Left renal pelvis (tissue), 4 donors: ENCODE measurements around the gene CD4. TPM values are rescaled to one million over a fixed set of nuclear protein-coding genes. Genes with fewer than 3 reads are reported as not detected.
"Not testable (repeated sequence)": the region's sequence is repeated elsewhere in the genome, so short reads cannot be mapped to it uniquely, and the experiment has no call there.

Source experiments
- DNase-seq, 4 donors: peaks; one replicate each; pipeline ENCODE4 v3.0.0-alpha.2; 2013; ENCODE audit warnings: low read depth in 4 of 4, low spot score in 3 of 4
- polyA plus RNA-seq, 4 donors: library from polyadenylated mRNA; unstranded; fragments of 120-200 nt; gene quantifications; one replicate each; pipeline ENCODE4 v1.2.1, GENCODE V29; 2013; ENCODE audit not compliant: insufficient read length in 4 of 4

CD4 gene
- polyA plus RNA-seq, 4 donors: 18.7 to 31.0 (median 26.5) TPM

DNA sequence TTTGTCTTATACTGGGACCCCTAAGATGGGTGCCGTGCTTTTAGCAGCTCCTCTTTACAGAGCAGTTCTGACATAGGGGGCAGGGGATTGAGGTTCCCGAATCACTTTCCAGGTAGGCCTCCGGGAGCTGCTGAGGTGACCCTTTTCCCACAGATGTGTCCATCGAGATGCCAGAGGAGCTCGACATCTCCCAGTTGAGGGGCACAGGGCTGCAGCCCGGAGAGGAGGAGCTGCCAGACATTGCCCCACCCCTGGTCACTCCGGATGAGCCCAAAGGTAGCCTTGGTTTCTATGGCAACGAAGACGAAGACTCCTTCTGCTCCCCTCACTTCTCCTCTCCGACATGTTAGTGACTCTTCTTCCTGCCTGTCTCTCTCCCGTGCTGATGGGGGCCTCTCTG lies 73.7 kb downstream of the CD4 start:
- DNase-seq: no peak

DNA sequence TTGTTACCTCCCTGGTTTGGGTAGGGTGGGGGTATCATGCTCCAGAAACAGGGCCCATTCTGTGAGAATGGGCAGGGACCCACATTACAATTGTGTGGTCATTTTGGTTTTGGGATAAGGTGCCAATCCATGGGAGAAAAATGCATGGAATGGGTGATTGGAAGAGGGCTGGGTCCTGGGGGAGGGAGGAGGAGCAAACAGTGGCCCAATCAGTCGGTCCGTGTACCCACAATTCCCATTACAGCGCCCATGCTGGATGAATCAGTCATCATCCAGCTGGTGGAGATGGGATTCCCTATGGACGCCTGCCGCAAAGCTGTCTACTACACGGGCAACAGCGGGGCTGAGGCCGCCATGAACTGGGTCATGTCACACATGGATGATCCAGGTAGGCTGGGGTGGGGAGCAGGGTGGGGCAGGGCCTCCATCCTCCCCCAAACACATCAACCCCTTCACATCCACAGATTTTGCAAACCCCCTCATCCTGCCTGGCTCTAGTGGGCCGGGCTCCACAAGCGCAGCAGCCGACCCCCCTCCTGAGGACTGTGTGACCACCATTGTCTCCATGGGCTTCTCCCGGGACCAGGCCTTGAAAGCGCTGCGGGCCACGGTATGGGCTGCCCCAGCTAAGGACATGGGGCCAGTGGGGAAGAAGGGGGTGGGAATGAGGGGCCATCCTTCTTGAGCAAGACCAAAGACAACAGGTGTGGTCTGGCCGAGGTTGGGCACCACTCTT lies 74.4 kb downstream of the CD4 start:
- no peak for DNase-seq

DNA sequence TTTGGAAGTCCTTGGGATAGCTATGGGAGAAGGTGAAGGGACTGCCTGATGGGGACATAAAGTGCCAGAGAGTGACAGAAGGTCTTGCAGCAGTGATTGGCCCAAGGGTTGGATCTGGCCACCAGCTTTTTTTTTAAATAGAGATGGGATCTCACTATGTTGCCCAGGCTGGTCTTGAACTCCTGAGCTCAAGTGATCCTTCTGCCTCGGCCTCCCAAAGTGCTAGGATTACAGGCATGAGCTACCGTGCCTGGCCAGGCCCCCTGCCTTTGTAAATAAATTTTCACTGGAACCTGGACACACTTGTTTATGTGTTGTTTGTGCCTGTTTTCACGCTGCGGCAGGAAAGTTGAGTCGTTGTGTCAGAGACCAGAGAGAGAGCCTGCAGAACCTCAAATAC lies 76.0 kb downstream of the CD4 start:
- not testable (repeated sequence) for DNase-seq

DNA sequence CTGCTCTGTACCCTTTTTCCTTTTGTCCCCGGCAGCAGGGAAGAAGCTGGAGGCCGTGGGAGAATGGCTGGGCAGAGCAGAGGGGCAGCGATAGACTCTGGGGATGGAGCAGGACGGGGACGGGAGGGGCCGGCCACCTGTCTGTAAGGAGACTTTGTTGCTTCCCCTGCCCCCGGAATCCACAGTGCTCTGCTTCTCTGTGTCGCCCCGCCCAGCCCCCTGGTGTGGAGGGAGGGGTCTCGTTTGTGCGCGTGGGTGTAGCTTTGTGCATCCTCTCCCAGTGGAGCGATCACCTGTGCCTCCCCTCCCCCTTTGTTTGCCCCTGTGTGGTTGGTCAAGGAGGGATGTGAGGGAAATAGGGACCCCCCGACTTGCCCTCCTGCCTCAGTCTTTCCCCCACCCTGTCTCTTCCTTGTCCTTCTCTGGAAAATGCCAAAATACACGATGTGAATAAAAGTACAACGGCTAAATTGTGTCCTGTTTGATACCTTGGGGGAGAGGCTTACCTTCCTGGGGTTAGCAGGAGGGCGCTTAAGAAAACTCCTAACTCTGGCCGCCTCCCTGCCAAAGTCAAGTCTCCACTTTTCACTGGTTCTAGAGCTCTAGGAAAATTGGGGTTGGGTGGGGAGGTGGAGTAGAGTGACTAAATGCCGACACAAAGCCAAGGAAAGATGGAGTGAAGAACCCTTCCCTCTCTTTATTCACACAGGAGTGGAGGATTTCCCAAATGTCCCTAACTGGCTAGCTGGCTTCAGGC lies 77.0 kb downstream of the CD4 start:
- no peak for DNase-seq

DNA sequence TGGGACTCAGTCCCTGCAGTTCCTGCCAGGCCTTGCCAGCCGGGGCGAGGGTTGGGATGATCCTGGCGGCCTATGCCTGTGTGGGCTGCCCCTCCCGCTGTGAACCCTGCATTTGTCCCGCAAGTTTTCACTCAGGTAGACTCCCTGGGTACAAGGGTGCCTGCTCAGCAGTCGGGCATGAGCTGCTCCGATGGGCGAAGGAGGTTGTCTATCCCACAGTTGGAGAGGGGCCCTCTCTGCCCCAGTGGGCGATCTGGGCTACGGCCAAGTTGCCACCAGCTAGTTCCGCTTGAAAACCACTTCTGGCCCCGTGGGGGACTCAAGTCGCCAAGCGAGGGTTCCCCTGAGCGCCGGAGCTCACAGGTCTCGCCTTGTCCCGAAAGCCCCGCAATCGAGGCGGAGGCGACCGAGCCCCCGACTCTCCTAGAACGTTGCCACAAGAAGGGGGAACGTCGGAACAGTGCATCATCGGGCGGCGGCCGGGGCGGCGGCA lies 77.6 kb downstream of the CD4 start:
- DNase-seq: no peak

DNA sequence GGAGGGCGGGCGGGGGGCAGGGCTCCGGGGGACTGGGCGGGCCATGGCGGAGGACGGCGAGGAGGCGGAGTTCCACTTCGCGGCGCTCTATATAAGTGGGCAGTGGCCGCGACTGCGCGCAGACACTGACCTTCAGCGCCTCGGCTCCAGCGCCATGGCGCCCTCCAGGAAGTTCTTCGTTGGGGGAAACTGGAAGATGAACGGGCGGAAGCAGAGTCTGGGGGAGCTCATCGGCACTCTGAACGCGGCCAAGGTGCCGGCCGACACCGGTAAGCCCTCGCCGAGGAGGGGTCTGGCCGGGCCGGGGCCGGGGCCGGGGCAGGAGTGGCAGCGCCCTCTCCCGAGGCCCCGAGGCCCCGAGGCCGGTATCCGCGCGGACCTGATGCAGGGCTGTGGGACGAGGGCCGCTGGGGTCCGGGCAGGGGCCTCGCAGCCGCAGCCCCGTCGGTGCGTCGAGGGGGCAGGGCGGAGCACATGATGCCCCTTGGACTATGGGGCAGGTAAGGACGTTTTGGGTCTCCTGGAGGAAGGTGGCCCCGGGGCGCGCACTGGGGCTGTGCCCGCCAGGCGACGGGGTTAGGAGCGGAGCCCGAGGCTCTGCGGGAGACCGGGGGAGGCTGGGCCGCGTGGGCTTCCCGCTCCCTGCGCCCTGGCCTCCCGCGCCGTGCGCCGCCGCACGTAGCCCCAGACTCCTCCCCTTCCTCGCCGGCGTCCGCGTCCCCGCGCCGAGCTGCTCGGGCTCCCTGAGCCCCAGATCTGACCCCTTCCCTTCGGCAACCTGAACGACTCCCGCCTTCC lies 78.3 kb downstream of the CD4 start, which contains the start of gene TPI1:
Gene TPI1, plus strand, starts transcription at position 119 of the 798 bp plus-strand sequence. Its CDS starts 36 bp downstream, at position 155.
- DNase-seq: no peak

DNA sequence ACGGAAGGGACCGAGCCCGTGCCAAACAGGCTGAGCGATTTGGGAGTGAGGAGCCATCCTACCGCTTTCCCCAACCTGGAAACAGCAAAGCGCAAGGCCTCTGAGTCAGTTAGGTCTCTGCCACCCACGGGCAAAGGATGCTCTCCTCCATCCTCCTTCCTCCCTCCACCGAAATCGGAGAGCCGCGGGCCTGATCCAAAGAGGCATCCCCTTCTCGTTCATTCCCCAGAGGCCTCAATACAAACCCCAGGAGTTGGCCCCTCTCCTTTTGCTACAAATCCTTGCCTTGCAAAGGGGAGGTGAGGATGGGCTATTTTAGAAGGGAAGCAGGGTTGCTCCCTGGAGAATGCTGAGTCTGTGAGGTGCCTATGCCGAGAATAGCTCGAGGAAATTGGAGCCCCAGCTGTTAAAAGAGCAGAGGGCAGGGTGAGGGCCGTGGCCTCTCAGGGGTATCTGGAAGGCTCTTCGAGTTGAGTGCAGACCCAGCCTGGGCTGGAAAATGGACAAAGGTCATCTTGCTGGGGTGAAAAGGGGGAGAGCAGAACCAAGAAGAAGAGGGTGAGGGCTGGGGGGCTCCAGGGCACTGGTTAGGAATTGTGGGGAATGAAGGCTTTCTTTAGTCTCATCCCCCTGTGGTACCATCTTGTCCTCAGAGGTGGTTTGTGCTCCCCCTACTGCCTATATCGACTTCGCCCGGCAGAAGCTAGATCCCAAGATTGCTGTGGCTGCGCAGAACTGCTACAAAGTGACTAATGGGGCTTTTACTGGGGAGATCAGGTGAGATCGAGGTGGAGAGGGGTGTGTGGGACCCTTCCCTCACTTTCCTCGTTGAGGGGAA lies 79.1 kb downstream of the CD4 start:
- no peak for DNase-seq

DNA sequence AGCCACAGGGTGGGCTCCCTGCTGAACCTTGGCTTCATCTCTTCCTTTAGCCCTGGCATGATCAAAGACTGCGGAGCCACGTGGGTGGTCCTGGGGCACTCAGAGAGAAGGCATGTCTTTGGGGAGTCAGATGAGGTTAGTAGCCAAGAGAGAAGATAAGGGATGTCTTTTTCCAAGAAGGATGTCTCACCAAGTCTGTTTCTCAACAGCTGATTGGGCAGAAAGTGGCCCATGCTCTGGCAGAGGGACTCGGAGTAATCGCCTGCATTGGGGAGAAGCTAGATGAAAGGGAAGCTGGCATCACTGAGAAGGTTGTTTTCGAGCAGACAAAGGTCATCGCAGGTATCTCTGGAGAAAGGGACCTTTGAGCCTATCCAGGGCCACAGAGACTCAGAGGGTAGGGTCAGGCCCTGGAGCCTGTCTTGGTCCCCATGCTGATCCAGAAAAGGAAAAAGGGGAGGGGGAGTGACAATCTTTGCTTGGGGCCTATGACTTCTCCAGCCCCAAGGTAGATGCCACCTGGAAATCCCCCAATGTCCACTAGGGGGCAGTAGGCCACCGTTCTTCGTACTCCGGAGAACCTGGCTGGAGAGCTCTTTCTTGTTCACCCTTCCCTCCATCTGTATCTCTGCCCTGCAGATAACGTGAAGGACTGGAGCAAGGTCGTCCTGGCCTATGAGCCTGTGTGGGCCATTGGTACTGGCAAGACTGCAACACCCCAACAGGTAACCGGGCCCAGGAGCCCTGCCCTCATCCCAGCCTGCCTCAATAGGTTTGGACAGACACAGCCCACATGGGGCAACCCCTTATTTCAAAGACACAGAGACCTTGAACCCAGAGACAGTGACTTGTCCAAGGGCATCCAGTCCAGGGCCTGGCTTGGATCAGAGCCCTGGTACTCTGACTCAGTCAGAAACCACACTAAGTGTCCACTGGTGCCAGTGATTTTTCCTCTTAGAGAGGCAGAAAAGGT lies 80.0 kb downstream of the CD4 start:
- peak in 2 of 4 donors; percentile 67 to 76 for DNase-seq

DNA sequence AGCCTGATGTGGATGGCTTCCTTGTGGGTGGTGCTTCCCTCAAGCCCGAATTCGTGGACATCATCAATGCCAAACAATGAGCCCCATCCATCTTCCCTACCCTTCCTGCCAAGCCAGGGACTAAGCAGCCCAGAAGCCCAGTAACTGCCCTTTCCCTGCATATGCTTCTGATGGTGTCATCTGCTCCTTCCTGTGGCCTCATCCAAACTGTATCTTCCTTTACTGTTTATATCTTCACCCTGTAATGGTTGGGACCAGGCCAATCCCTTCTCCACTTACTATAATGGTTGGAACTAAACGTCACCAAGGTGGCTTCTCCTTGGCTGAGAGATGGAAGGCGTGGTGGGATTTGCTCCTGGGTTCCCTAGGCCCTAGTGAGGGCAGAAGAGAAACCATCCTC lies 81.0 kb downstream of the CD4 start:
- DNase-seq: not testable (repeated sequence)

Other genes starting within 250 kb of the CD4 start
- gene IFFO1, start 233.5 kb upstream of the CD4 start, polyA plus RNA-seq: 10 to 100 TPM; 11.8 to 23.9 (median 17.7) TPM
- 10 to 100 TPM; 19.7 to 36.1 (median 26.3) TPM for gene NOP2, start 221.2 kb upstream of the CD4 start, polyA plus RNA-seq
- gene CHD4, start 182.1 kb upstream of the CD4 start, polyA plus RNA-seq: 100 to 1,000 TPM; 176 to 296 (median 281) TPM
- 1 to 10 TPM; 1.1 to 2.2 (median 1.4) TPM for gene LPAR5, start 153.6 kb upstream of the CD4 start, polyA plus RNA-seq
- gene ACRBP, start 142.1 kb upstream of the CD4 start, polyA plus RNA-seq: 1 to 10 TPM; 3.1 to 6.8 (median 3.9) TPM
- 100 to 1,000 TPM in 3 of 4 donors, 10 to 100 TPM in 1; 96.8 to 126 (median 114) TPM for gene ING4, start 126.4 kb upstream of the CD4 start, polyA plus RNA-seq
- gene ZNF384, start 100.2 kb upstream of the CD4 start, polyA plus RNA-seq: 10 to 100 TPM; 75.0 to 94.3 (median 87.7) TPM
- gene PIANP, start 88.7 kb upstream of the CD4 start, polyA plus RNA-seq: 10 to 100 TPM; 10.4 to 16.3 (median 14.3) TPM
- 10 to 100 TPM; 57.7 to 68.9 (median 66.8) TPM for gene COPS7A, start 65.5 kb upstream of the CD4 start, polyA plus RNA-seq
- 100 to 1,000 TPM; 156 to 226 (median 194) TPM for gene MLF2, start 36.4 kb upstream of the CD4 start, polyA plus RNA-seq
- 100 to 1,000 TPM; 503 to 684 (median 585) TPM for gene PTMS, start 23.2 kb upstream of the CD4 start, polyA plus RNA-seq
- gene LAG3, start 17.0 kb upstream of the CD4 start, polyA plus RNA-seq: 1 to 10 TPM in 2 of 4 donors, under 1 TPM in 2; 0.89 to 6.2 (median 2.1) TPM
- 10 to 100 TPM; 26.1 to 31.5 (median 29.5) TPM for gene GPR162, start 32.3 kb downstream of the CD4 start, polyA plus RNA-seq
- 10 to 100 TPM; 27.5 to 80.9 (median 33.6) TPM for gene P3H3, start 38.9 kb downstream of the CD4 start, polyA plus RNA-seq
- 10 to 100 TPM in 1 of 4 donors, 1 to 10 TPM in 3; 4.4 to 14.0 (median 6.8) TPM for gene GNB3, start 51.4 kb downstream of the CD4 start, polyA plus RNA-seq
- gene CDCA3, start 61.8 kb downstream of the CD4 start, polyA plus RNA-seq: 10 to 100 TPM; 26.1 to 31.9 (median 27.9) TPM
- gene USP5, start 62.6 kb downstream of the CD4 start, polyA plus RNA-seq: 10 to 100 TPM; 47.3 to 64.0 (median 61.0) TPM
- gene TPI1, start 78.0 kb downstream of the CD4 start, polyA plus RNA-seq: 100 to 1,000 TPM; 328 to 571 (median 548) TPM
- gene SPSB2, start 83.8 kb downstream of the CD4 start, polyA plus RNA-seq: 10 to 100 TPM in 1 of 4 donors, 1 to 10 TPM in 3; 5.4 to 19.8 (median 7.3) TPM
- 10 to 100 TPM in 3 of 4 donors, 1 to 10 TPM in 1; 8.6 to 19.2 (median 16.7) TPM for gene LRRC23, start 115.3 kb downstream of the CD4 start, polyA plus RNA-seq
- gene ENO2, start 125.1 kb downstream of the CD4 start, polyA plus RNA-seq: 10 to 100 TPM; 10.5 to 16.4 (median 14.2) TPM
- gene ATN1, start 138.4 kb downstream of the CD4 start, polyA plus RNA-seq: 100 to 1,000 TPM in 3 of 4 donors, 10 to 100 TPM in 1; 97.0 to 158 (median 125) TPM
- gene RNU7-1, start 154.3 kb downstream of the CD4 start, polyA plus RNA-seq: not detected
- gene C12orf57, start 154.5 kb downstream of the CD4 start, polyA plus RNA-seq: 100 to 1,000 TPM; 130 to 222 (median 167) TPM
- gene PTPN6, start 161.8 kb downstream of the CD4 start, polyA plus RNA-seq: 10 to 100 TPM; 10.3 to 26.7 (median 18.8) TPM
- gene PHB2, start 181.1 kb downstream of the CD4 start, polyA plus RNA-seq: 100 to 1,000 TPM; 213 to 266 (median 248) TPM
- 10 to 100 TPM; 40.3 to 49.6 (median 44.2) TPM for gene EMG1, start 181.4 kb downstream of the CD4 start, polyA plus RNA-seq
- gene LPCAT3, start 228.9 kb downstream of the CD4 start, polyA plus RNA-seq: 10 to 100 TPM; 33.8 to 67.5 (median 57.9) TPM